GM19372 (cell line): ENCODE results near the gene RAB24.
"Not testable (repeated sequence)": the region's sequence is repeated elsewhere in the genome, so short reads cannot be mapped to it uniquely, and the experiment has no call there.

Experiments used
- ATAC-seq: cut with Tn5 transposase; IDR thresholded peaks from one replicate; pipeline ENCODE4 v1.9.1; 2021; ENCODE audit warnings: mild to moderate bottlenecking, low read depth, moderate library complexity; ENCODE audit not compliant: unreplicated experiment

The RAB24 gene

DNA sequence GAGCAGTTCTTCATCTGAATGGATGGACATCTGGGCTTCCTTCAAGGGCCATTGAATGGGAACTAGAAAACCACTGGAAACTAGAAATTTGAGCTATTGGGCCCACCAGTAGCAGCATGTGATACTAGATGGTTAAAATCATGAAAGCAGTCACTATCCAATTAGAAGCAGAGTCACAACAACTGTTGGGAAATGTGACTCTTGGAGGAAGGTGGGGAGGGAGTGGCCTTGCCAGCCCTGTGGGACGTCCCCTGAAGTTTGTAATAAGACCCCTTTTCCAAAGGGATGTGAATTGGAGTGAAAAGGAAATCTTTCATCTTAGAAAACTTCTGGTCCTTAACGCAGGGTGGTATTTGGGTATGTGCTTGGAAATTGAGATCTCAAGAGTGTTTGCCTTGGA, 5.6 kb downstream of the RAB24 start:
- ATAC-seq: no peak

DNA sequence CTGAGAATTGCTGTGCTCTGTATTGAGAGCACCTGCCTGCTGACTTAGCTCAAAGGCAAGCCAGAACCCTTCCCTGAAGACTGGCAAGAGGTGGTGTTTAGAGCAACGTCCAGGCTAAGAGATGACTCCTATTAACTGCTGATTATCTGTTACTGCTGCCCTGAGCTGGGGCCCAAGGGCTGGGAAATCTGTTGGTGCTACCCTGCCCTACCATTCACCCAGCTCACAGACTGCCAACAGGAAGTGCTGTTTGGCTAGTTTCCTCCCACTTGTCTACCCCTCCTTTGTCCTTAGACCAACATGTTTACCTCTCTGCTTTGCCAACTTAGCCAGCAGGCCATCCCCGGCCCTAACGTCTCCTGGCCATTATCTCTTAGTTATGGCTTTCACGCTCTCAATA, 6.9 kb downstream of the RAB24 start:
- ATAC-seq: no peak

DNA sequence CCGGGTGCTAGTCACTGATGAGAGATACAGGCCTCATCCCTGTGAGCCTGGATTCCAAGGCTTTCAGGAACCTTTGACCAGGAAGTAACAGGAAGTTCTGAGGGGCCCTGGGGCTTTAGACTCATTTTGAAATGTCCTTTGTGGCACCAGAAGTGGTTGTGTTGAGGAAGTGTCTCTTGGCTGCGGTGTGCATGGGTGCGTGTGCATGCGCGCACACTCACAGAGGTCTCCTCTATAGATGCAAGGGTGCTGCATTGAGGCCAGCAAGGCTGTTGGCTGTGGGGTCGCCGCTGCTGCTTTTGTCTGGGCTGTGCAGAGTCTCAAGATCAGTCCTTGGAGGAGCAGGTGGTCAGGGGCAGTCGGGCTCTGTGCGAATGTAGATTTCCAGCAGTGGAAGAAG, 7.6 kb downstream of the RAB24 start:
- ATAC-seq: no peak

GRCh38 chr5:177294632-177295031, 8.9 kb downstream of the RAB24 start:
- no peak for ATAC-seq

DNA sequence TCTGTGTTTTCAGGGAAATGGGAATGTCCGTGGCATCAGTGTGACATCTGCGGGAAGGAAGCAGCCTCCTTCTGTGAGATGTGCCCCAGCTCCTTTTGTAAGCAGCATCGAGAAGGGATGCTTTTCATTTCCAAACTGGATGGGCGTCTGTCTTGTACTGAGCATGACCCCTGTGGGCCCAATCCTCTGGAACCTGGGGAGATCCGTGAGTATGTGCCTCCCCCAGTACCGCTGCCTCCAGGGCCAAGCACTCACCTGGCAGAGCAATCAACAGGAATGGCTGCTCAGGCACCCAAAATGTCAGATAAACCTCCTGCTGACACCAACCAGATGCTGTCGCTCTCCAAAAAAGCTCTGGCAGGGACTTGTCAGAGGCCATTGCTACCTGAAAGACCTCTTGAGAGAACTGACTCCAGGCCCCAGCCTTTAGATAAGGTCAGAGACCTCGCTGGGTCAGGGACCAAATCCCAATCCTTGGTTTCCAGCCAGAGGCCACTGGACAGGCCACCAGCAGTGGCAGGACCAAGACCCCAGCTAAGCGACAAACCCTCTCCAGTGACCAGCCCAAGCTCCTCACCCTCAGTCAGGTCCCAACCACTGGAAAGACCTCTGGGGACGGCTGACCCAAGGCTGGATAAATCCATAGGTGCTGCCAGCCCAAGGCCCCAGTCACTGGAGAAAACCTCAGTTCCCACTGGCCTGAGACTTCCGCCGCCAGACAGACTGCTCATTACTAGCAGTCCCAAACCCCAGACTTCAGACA, 9.5 kb downstream of the RAB24 start:
- ATAC-seq: no peak

- ATAC-seq: no peak
These were observed 11.8 kb downstream of the RAB24 start for GRCh38 chr5:177291735-177292134.

GRCh38 chr5:177290816-177291596, 12.5 kb downstream of the RAB24 start:
- ATAC-seq: no peak

DNA sequence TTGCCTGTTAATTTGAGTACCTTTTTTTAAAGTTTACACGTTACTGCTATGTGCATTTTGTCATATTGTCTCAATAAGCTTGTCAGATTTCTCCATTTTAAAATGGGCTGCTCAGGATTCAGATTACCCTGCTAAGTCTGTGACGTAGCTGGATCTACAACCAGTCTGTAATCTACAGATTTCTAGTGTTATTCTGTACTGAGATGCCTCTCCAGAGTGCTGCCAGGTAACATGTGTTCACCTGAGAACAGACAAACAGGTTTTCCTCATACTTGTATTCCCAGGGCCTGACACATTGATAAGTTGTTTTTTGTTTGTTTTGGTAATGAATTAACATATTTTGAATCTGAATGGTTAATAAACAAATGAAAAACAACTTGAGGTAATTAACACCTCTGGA, 15.3 kb downstream of the RAB24 start:
- no peak for ATAC-seq

DNA sequence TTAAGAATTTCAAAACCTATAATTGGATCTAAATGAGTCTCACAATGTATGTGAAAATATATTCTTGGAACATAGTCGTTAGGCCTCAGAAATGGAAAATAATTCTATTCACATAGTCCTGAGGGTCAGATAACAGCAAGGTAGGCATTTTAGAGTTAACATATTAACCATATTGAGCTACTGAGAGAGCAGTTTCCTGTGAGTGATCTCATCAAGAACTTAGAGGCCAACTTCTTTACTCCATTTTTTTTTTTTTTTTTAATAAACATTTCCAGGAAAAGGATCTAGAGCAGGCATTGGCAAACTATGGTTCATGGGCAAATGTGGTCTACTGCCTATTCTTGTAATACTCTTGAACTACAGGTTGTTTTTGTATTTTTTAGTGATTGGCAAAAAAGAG, 26.6 kb downstream of the RAB24 start:
- ATAC-seq: no peak

DNA sequence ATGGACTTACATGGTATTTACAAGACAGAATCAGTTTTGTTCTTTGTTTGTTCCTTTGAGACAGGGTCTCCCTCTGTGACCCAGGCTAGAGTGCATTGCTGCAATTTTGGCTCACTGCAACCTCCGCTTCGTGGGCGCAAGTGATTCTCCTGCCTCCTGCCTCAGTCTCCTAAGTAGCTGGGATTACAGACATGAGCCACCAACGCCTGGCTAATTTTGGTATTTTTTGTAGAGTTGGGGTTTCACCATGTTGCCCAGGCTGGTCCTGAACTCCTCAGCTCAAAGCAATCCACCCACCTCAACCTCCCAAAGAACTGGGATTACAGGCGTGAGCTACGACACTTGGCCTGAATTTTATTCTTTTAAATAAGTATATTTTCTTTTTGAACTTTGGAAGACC, 27.6 kb downstream of the RAB24 start:
- no peak for ATAC-seq

GRCh38 chr5:177271113-177271512, 32.4 kb downstream of the RAB24 start:
- no peak for ATAC-seq

DNA sequence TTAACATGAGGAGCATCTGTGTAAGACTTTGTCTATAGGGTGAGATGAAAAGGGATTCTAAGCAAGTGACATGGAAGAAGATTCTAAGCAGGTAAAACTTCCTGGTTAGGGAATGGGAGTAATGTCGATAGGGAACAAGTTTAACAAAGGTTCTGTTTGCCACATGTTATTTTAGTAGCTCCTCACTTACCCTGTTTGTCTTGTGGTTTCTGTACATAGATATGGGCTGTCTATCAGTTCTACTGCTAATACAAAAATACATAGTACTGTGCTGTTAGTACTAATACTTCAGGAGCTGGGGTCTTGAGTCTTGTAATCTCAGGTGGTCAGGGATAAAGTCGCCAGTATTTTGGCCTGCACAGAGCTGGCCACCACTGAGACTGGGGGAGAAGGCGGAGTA, 32.9 kb downstream of the RAB24 start:
- ATAC-seq: no peak

DNA sequence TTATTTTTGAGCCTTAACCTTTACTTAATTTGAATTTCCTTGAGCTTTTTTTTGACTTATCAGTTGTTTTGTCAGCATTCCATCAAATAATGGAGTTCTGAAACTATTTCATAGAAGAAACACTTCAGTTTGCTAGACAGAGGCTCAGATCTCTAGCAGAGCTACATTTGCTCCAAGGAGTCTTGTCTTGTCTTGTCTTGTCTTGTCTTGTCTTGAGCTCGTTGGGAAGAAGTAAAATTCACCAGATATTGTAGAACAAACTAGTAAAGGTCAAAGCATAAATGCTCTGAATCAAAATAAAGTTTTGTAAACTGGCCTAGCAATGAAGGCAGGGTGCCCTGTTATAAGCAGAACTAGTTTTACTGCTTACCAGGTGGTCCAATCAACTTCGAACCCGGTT, 33.5 kb downstream of the RAB24 start:
- no peak for ATAC-seq

GRCh38 chr5:177269232-177269895, 34.2 kb downstream of the RAB24 start:
- ATAC-seq: no peak

DNA sequence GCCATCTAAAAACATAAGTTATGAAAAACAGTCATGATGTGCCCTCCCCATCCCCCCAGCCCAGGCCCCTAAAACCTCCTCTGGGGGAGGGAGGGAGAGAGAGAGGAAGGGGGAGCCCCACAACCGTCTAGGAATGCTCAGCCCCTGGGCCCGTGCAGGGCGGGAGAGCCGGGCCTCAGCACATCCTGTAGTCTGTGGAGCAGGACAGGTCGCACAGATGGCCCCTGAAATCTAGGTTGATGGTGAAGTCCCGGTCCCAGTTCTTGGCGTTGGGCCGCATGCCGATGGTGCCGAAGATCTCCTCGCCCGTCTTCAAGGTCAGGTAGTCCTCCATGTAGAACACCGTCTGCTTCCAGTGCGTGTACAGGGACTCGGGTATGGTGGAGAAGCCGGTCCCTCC, 38.1 kb downstream of the RAB24 start:
- ATAC-seq: no peak

DNA sequence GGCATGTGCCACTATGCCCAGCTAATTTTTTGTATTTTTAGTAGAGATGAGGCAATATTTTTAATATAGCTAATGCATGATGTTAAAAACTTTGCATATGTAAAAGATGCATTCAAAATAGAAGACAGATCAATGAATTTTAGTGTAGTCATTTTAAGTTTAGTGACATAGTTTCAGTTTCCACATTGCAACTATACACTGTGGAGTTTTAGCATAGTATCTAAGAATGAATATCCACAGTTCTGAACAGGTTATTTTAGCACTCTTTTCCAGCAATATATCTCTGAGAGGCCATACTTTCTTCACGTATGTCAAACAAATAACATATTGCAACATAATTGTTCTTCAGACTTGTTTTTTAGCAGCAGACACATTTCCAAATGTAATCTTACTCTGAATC, 39.3 kb downstream of the RAB24 start:
- ATAC-seq: no peak

GRCh38 chr5:177261510-177261909, 42.0 kb downstream of the RAB24 start:
- no peak for ATAC-seq

DNA sequence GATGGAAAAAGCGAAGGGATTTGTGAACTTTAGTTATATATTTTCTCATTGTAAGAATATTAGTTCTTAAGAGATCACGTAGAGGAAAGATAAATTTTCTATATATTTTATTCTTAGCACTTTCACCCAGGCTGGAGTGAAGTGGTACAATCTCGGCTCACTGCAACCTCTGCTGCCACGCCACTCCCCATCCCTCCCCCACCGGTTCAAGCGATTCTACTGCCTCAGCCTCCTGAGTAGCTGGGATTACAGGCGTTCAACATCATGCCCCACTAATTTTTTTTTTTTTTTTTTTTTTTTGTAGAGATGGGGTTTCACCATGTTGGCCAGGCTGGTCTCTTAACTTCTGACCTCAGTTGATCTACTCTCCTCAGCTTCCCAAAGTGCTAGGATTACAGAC, 42.6 kb downstream of the RAB24 start:
- no peak for ATAC-seq

GRCh38 chr5:177258711-177259110, 44.8 kb downstream of the RAB24 start:
- ATAC-seq: not testable (repeated sequence)

- no peak for ATAC-seq
These were observed 47.2 kb downstream of the RAB24 start for GRCh38 chr5:177256296-177256695.

GRCh38 chr5:177253252-177253651, 50.3 kb downstream of the RAB24 start:
- ATAC-seq: no peak
